ENCODE data around the gene COL20A1.

The COL20A1 gene

DNA sequence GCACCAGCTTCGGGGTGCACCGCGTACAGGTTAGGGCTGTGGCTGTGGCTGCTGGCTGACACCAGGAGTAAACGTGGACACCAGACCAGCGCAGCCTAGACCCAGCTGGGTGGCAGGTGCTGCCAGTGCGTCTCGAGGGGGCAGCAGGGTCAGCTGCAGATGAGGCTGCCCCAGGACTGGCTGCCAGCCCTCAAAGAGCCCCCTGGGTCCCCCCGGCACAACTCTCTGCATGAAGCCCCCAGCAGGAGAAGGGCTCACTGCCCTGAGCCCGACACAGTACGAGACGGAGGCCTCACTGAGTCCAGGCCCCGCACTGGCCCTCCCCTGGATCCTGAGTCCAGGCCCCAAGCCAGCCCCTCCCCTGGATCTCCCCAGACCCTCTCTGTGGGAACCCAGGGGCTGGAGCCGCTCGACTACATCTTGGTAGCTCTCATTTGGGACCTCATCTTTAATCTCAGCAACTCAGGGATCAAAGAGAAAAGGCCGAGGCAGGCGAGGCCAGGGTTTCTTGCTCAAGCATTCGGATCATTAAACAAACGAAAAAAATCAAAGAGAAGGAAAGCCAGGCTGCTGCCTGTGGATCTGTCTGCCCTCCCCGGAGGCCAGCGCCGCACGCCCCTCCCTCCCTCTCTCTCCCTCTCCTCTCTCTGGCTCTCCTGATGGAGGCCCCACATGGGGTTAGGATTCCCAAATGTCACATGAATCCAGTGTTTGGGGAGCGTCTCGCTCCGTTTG is 31.8 kb upstream of the COL20A1 start:
- no peak for DNase-seq

GRCh38 chr20:63261795-63262528 is 31.0 kb upstream of the COL20A1 start:
- DNase-seq = no peak

GRCh38 chr20:63262836-63263235 is 30.1 kb upstream of the COL20A1 start:
- DNase-seq = no peak

DNA sequence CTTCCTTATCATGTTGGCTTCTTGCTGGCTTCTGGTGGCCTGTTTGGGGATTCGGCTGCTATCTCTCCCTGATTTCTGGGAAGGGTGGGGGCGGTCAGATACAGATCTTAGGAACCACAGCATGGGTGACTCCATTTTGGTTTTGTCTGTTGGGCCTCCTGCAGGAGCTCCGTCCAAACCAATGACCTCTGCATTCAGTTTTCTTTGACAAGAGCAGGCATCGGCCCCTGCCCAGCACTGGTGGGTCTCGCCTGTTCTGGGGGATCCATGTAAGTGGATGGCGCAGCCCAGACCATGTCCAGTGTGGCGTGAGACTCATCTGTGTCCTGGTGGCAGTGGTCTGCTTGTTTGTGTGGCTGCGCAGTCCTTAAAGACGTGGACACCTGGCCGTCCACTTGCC is 29.0 kb upstream of the COL20A1 start:
- no peak for DNase-seq

DNA sequence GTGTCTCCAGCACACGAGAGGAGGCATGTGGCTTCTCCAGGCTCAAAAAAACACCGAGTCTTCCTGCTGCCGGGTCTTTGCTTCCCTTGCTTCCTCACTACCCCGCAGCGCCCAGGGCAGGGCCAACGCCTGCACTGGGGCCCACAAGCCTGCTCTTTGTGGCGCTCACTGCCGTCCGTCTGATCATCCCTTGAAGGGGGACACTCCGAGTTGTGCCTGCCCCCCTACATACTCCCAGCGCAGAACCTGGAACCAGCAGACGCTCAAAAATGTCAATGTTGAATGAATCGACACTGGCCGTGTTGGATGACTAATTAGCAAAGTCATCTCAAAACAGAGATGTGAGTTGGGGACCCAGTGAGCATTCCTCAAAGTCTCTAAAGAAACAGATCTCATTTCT is 28.5 kb upstream of the COL20A1 start:
- no peak for DNase-seq

DNA sequence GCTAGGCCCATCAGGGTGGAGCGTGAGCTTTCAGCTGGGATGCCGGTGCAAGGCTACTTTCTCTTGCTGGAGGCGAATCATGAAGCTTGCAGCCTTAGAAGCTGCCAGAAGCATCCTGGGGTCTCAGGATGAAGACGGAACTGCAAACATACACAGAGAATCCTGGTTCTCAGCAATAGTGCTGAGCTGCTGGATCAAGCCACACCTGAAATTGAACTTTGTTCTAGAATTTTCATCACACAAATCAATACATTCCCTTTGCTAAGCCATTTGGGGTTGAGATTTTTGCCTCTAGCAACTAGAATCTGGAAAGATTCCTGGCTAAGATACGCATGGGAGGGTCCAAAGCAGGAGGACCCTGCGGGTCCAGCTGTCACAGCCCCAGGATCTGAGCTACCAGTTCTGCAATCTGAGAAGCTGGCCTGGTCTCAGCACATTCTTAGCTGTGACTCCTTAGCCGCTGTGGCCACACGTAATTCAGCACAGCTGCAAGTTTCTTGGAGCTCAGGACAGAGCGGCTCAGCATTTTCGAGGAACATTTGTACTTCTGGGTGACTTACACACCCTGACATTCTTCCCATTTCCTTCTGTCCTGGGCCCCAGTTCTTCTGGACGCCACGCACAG is 27.0 kb upstream of the COL20A1 start:
- no peak for DNase-seq

- no peak for DNase-seq
These were observed 25.3 kb upstream of the COL20A1 start for GRCh38 chr20:63267691-63268090.

GRCh38 chr20:63268256-63268655 is 24.7 kb upstream of the COL20A1 start:
- DNase-seq = no peak

- no peak for DNase-seq
These were observed 24.1 kb upstream of the COL20A1 start for GRCh38 chr20:63268671-63269439.

DNA sequence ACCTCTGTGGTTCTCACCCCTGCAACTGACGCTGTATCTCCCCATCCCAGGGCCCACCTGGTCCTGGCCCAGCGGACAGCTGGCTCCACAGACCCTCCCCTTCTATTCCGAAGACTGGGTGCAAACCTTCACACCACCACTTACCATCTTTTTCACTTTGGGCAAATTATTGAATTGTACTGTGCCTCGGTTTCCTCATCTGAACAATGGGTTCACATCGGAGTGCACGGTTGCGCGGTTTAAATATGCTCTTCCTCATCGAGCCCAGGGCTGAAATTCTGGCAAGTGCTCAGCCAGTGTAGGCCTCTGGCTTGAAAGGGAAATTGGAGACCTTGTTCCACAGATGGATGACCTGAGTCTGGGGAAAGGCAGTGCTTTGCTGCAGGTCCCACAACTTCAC is 23.3 kb upstream of the COL20A1 start:
- DNase-seq = no peak

- DNase-seq = no peak
These were observed 22.2 kb upstream of the COL20A1 start for GRCh38 chr20:63270606-63271325.

DNA sequence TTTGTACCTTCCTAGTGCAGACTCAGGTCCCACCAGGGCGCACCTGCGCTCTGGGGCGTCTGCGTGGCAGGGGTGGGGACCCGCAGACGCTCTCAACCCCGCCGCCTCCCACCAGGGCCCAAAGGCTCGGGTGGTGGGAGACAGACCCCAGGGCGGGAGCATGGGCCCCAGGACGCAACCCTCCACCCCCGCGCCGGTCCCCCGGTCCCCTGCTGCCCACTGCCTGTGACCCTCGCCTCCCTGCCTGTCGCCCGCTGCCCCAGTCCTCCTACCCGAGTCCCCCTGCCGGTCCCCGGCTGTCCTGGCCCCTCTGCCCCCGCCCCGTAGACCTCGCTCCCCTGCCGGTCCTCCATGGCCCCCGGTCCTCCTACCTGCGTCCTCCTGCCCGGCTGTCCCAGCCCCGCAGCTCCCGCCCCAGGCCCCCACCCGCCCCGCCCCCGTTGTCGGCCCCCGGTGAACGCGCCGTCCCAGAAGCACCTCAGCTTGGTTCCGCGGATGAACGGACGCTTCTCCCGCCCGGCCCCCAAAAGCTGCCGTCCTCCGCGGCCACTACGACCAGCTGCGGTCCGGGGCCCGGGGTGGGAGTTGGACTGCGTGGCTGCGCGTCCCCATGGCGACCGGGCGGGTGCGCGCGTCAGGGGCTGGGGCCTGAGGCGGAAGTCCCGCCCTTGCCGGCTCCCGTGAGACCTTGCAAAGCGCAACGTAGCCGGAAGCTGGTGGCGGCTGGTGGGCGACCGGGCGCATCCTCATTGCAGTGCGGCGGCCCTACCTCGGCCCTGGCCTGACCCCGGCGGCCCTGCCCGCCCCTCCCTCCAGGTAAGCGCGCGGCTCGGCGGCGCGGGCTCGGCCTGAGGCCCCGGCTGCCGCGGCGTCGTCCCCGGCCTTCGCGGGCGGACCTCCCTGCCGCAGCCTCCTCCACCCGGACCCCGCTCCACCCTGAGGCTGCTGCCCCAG is 20.6 kb upstream of the COL20A1 start, which contains the start of gene ARFGAP1:
Gene ARFGAP1 (plus strand): TSS at position 709 of the 954 bp plus-strand sequence. CDS start 2,768 bp downstream, outside the sequence.
- peak; percentile 84 for DNase-seq

GRCh38 chr20:63273059-63273579 is 19.9 kb upstream of the COL20A1 start:
- DNase-seq = no peak

DNA sequence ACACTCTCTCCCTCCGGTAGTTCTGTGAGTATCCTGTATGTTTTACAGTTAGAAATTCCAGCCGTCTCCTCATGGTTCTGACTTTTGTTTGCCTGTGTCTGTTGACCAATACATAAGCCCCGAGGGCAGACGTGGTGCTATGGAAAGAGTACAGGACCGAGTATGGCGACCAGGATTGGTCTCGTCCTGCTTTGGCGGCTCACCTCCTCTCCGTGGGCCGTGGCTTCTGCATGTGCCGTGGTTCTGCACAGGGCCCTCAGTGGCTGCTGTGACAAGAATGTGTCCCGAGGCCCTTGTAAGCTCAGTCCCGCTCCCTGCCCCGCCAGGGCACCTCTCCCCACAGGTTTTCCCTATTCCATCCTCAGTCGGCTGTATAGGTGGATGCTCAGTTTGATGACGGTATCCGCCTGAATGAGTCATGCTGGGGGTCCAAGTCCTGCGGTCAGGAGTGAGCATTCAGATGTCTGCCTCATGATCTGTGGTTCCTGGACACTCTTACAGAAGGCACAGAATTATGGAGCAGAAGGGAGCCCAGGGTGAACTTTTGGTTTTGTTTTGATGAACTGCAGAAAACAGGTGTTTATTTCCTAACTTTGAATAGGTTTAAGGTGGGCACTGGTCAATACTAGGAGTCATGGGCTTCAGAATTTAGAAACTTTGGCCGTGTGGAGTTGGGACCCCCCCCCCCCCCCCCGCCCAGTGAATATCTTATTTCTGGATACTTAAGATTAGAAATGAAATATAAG is 19.2 kb upstream of the COL20A1 start:
- DNase-seq = no peak

DNA sequence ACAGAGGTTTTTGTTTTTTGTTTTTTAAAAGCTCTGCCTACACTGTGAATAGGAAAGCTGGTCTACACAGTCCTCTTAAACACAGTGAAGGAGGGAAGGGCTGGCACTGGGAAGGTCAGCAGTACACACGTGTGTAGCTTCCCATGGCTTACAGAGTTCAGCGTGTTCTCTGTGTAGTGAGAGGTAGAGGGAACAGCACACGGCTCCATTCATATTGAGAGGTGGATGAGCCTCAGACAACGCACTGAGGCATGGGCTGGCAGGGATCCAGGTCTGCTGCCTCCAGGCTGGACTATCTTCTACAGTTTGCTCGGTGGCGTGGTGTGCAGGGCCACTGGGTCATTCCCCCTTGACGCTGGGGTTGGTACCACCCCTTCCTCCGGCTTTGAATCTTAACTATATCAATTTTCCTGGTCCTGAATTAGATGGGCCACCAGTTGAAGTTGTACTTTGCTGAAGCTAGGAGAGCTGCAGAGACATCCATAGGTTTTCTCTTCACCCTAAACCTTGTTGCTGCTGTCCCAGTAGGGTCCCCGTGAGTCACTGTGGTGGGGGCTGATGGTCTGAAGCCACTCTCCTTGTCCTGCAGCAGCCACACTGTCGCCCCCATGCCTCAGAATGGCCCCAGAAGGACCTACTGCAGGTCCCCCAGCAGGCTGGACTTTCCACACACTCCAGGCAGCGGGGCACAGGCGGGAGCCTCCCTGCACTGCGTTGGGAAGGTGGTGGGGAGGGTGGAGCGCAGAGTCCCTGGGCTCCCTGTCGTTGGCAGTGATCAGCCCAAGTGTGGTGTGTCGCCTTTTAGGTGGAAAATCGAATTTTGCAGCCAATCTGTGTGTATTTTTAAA is 18.4 kb upstream of the COL20A1 start:
- DNase-seq = no peak

GRCh38 chr20:63275825-63276224 is 17.2 kb upstream of the COL20A1 start:
- no peak for DNase-seq

DNA sequence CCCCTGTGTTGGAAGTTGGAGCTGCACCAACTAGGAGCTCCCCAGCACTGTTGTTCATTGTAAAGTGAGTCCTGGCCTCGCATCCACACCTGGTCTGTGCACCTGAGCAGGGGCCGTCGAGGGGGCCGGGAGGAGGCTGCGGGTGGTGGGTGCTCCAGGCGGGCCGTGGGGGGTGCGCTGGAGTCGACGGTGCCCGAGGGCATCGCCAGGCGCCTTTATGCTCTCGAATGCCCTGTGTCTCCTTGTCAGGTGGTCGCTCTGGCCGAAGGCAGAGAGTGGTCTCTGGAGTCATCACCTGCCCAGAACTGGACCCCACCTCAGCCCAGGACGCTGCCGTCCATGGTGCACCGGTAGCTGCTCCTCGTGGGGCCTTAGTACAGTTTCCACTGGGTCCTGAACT is 16.0 kb upstream of the COL20A1 start:
- no peak for DNase-seq

DNA sequence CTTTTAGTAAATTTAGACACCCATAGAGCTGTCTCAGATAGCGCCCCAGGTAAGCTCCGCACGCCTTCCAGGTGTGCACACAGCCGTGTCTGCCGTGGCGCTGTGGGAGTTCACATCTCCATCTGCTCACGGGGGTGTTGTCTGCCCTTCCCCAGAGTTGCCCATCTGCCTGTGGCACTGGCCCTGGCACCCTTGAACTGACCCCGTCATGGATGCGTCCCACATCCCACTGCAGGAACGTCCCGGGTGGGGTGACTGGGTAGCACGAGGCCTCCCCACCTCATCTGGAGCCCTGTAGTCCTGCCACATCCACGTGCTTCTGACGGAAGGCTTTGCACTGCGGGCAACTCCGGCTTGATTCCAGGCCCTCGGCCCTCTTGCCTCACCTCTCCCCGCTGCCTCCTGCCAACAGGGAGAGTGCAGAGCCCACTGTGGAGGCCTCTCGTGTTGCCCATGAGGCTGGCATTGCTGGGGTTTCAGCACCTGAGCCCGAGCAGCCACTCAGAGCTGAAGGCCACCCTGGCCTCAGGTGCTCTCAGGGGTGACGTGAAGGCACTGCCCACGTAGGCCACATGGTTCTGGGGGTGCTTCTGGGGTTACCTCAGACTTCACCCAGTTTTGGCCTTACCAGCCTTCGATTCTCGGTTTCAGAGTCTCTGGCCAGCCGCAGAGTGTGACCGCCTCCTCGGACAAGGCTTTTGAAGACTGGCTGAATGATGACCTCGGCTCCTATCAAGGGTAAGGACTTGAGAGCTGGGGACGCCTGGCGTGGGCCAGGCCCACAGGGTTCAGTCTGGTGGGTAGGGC is 15.3 kb upstream of the COL20A1 start:
- DNase-seq = no peak
